Measurements from ENCODE around the gene TP63.

Gene TP63

GRCh38 chr3:189786479-189787064 lies 155.4 kb downstream of the TP63 start:
- DNase-seq: no peak

DNA sequence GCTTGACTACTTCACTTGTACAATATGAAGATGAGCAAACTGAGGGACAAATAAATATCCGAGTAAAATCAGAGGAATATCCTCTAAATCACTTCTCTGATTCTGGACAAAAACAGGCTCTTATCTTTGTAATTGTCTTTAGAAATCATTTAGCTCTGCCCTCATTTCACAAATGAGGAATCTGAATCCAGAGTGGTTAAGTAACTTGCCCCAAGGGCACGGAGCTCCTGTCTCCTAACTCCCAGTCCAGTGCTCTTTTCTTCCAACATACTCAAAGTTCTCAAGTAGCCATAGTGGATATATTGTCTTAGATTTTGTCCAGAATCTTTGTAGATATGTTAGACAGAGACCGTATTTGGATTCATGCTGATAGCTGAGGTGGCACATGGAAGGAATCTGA lies 156.0 kb downstream of the TP63 start:
- DNase-seq: no peak

DNA sequence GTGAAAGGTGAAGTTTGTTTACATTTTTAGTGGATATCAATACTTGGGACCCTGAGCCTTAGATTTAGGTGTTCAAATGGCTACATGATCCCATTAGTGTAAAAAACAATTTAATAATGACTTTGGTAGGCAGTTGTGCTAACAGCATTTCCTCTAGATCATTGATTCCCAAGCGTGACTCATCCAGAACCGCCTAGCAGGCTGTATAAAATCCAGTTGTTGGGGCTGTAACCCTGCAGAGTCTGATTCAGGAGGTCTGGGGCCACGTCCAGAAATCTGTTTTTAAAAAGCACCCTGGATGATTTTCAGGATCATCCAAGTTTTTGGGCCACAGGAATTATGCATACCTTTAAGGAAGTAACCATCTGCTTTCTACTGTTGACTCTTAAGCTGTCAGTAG lies 156.4 kb downstream of the TP63 start:
- DNase-seq: no peak

- DNase-seq: no peak
Measured at GRCh38 chr3:189789432-189789831, 158.2 kb downstream of the TP63 start.

- DNase-seq: no peak
Measured at GRCh38 chr3:189790658-189791057, 159.5 kb downstream of the TP63 start.

DNA sequence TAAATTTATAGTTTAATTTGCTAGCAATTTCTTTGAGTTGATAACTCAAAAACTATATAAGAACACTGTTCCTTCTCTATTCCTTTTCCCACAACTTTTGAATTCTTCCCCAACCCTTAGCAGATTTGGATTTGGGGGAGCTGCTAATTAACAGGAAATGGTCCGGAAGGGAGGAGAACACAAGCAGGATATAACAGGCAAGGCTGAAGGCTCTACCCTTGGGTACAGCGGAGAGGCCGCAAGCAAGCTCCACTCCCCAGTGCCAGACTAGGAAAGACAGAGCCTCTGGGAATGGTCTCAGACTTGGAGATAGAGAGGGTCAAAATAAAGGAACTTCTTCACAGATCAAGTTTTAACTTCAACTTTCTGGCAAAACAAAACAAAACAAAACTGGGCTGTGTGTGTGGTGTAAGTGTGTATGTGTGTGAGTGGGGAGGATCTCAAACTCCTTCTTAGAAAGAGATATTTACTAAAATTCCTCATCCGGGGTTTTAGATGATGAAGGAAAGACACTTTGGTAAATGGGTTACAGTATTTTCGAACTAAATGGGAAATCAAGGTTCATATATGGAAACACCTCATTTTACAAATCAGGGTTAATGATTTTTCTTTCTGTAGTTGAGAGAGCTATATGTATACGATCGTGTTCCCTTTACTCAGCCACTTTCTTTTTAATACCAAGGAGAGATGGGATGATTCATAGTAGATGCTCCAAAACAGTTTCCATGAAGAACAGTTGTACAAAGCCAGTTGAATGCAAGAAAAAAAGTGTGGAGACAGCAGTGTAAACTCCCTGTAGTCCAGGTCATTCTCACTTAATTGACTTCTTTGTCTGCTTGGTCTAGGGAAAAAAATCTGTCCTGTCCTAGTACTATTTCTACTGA lies 161.1 kb downstream of the TP63 start:
- DNase-seq: no peak

DNA sequence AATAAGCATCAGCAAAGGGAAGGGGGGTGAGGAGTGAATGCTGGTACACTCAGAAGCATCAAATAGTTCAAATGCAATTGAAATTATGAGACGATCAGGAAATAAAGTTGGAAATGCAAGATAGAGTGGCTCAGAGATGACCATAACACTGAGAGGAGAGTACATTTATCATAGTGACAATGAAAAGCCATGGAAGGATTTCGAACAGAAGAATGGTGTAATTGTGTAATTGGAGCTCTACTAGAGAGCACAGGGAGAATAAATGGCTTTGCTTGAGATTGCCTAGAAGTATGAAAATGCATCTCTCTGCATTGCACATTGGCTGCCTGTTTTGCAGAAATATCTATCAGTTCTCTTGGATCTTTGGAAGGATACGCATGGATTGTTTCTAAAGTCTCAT lies 163.3 kb downstream of the TP63 start:
- no peak for DNase-seq

DNA sequence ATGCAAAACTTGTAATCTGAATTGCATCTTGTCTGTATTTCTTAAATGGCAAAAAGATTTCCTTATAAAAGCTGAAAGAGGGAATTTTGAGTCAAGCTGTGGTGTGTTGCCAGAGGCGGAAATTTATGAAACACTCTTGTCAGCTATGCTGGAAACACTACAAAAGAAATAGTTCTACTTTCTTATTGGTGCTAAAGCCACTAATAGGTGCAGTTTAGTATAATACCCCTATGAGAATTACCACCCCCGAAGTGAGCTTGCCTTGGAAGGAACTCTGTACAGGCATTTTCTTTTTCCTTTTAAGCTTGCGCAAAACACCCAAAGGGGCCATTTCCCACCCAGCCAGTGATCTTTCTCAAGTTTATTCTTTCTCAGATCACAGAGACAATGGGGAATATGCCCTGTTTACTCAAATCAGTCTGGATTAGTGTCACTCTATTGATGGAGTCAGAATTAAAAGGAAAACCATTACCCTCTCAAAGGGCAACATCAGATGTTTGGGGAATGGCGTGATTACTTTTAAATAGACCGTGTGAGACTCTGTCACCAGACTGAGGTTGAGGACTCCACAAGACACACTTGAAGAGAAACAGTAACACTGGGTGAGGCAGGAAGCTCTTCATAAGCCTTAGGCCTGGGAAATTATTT lies 166.0 kb downstream of the TP63 start:
- DNase-seq: no peak

DNA sequence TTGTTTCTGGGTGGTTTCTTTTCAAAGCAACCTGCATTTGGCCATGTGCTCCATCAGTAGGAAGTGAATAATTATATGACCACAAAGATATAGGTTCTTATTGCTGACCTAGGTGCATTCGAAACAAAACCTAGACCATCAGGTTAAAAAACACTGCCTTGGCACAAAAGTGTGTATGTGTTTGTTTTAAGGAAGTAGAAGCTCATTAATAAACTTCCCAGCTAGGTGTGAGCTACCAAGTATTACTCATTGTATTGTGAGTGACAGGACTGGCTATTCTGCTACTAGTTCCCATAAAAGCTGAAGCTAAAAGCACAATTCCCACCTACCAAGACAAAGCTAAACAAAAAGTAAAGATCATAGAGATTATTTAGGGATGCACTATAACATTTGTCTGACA lies 168.2 kb downstream of the TP63 start:
- DNase-seq: no peak

DNA sequence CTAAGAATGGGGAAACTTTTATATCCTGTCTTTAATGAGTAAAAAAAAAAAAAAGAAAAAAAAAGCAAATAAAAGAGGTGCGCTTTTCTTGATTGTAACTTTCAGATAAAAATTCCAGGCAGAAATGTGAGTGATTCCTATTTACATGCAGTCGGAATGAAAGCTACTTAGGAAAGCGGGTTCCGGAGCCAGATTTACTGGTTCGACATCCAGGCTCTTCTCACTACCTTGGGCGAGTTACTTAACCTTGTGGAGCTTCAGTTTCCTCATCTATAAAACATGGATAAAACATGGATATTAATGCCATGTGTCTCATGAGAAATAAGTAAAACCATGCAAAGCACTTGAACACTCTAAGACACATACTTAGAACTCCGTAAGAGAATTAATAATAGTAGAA lies 169.2 kb downstream of the TP63 start:
- no peak for DNase-seq

DNA sequence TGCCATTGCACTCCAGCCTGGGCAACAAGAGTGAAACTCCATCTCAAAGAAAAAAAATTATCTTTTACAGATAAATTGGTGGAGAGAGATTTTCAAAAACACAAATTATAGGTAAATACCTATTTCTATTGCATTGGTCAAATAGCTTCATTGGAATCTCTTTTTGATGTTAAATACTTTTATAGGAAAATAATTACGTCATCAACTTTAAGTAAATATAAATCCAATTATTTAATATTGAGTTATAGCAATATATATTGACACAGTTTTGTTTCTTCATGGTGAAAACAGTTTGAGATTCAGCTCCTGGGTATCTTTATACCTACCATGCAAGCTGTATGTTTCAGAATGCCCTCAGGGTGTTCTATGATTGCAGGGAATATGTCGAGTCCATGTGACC lies 172.1 kb downstream of the TP63 start:
- DNase-seq: no peak

- DNase-seq: no peak
Measured at GRCh38 chr3:189805375-189806067, 174.3 kb downstream of the TP63 start.

DNA sequence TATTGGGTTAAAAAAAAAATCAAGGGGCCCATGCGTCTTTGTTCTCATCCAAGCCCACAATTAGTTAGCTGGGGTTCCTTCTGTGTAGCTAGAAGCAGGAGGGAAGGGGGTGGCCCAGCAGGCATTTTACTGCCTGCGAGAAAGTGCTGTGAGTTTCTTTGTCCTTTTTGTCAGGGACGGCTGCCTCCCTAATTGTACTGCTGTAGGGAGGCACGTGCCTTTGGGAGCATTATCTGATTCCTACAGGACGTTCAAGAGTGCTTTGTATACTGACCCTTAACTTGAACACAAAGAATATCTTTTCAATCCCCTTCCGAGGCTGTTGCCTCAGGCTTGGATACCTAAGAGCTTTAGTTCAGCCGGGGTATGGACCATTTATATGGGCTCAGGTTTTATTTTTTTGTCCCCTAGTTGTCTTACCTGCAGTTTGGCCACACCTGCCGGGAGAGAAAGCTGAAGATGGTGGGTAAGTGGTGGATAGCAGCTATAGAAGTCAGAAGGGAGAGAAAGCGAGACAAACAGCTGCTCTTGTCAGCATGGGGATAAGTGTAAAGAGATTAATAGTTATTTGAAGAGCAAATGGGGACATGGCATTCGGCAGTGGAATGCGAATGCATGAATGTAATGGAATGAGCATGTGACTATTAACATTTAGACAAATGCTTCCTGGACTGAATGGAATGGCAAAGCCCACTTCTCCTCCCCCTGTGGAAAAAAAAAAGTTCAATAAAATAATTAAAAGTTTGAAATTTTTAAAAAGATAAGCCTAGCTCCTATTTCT lies 175.2 kb downstream of the TP63 start:
- DNase-seq: no peak

DNA sequence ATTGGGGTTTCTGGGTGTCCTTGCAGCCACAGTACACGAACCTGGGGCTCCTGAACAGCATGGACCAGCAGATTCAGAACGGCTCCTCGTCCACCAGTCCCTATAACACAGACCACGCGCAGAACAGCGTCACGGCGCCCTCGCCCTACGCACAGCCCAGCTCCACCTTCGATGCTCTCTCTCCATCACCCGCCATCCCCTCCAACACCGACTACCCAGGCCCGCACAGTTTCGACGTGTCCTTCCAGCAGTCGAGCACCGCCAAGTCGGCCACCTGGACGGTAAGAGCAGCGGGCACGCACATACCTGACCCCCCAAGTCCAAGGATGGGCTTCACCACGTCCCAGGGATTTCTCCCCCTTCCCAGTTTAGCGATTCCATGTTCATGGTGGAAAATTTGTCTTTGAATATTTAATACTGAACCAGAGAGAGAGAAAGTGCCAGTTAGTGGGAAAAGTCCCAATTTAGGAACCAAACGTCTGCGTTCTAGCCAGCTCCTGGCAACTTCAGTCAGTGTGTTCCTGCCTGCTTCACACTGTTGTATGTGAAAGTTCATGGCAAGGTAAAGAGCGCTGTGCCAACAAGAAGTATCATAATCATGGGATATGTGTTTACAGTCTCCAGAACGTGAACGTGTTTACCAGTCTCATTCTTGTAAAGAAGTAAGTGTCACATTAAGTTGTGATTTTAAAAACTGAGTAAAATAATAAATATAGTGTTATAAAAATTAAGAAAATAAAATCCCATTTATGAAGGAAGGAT lies 177.2 kb downstream of the TP63 start:
- DNase-seq: no peak

DNA sequence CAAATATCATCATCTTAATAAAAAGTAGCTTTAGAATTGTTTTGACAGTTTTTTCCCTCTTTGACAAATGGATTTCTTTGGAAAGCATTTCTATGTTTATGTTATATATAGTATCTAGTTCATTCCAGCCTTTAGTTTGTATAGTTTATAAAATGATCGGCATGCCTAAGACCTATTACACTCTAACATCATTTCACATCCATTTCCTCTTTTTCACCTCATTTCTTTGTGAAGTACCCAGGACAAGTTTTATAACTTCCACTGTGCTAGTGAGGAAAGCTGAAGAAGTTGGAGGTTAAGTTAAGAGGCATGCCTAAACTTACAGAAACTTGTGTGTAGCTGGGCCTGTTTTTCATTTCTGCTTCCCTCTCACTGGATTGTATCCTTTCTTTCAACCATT lies 178.4 kb downstream of the TP63 start:
- no peak for DNase-seq

GRCh38 chr3:189812806-189813465 lies 181.7 kb downstream of the TP63 start:
- no peak for DNase-seq

- DNase-seq: no peak
Measured at GRCh38 chr3:189813647-189814240, 182.6 kb downstream of the TP63 start.

GRCh38 chr3:189820365-189820720 lies 189.2 kb downstream of the TP63 start:
- no peak for DNase-seq

DNA sequence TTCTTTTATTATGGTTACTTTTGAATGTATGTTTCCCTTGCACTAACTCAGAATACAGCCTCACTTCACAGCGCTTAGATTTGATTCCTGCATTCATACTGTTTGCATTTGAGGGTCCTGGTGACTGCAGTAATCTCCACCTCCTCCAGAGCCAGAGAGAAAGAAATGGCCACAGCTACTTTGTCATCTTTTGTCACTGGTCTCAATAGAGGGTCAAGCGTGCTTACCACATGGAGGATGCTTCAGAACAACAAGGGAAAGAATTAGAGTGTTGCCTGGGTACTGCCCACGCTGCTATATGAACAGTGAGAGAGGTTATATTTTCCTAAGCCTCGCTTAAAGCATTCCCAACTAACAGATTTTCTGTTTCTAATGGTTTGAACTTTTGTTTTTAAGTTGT lies 190.1 kb downstream of the TP63 start:
- DNase-seq: no peak

- DNase-seq: no peak
Measured at GRCh38 chr3:189822726-189823125, 191.5 kb downstream of the TP63 start.

Measured in cortex of kidney (tissue), 1 donor.